ENCODE measurements around the gene RFWD3.
"Not testable (repeated sequence)": the region's sequence is repeated elsewhere in the genome, so short reads cannot be mapped to it uniquely, and the experiment has no call there.

Gene RFWD3

GRCh38 chr16:74682556-74682955 lies 15.9 kb upstream of the RFWD3 start:
- peaks cover 80% of the 10 kb centered on the region for H3K36me3 Mint-ChIP-seq (ENCODE audit: low read depth)
- peaks cover 7% of the 10 kb centered on the region for H3K4me1 Mint-ChIP-seq (ENCODE audit: low read depth)
- no peaks in the 10 kb centered on the region for H3K9me3 Mint-ChIP-seq
- H3K4me3 Mint-ChIP-seq = no peak overlapping the region
- peak overlapping the region; percentile 40 for H3K27ac Mint-ChIP-seq
- H3K27me3 Mint-ChIP-seq = no peaks in the 10 kb centered on the region
- DNase-seq = no peak

- Mint-ChIP-seq H3K27me3 (no peaks in the 10 kb centered on the region), H3K4me3 (no peak overlapping the region), H3K9me3 (no peaks in the 10 kb centered on the region), H3K4me1 (ENCODE audit: low read depth) (peaks cover 5% of the 10 kb centered on the region), H3K36me3 (ENCODE audit: low read depth) (peaks cover 81% of the 10 kb centered on the region), H3K27ac (no peak overlapping the region)
- no peak for DNase-seq
Observed at GRCh38 chr16:74680681-74681080, 14.0 kb upstream of the RFWD3 start.

GRCh38 chr16:74679983-74680382 lies 13.3 kb upstream of the RFWD3 start:
- Mint-ChIP-seq H3K27me3 (no peaks in the 10 kb centered on the region), H3K36me3 (ENCODE audit: low read depth) (peaks cover 81% of the 10 kb centered on the region), H3K4me1 (ENCODE audit: low read depth) (peaks cover 5% of the 10 kb centered on the region), H3K4me3 (no peak overlapping the region), H3K27ac (no peak overlapping the region), H3K9me3 (no peaks in the 10 kb centered on the region)
- no peak for DNase-seq

- Mint-ChIP-seq H3K4me1 (ENCODE audit: low read depth) (no peaks in the 10 kb centered on the region), H3K27me3 (no peaks in the 10 kb centered on the region), H3K9me3 (no peaks in the 10 kb centered on the region), H3K27ac (no peak overlapping the region), H3K4me3 (no peak overlapping the region), H3K36me3 (ENCODE audit: low read depth) (peaks cover 86% of the 10 kb centered on the region)
- no peak for DNase-seq
Observed at GRCh38 chr16:74677868-74678267, 11.2 kb upstream of the RFWD3 start.

- H3K27ac Mint-ChIP-seq = peak overlapping the region; percentile 73
- no peaks in the 10 kb centered on the region for H3K27me3 Mint-ChIP-seq
- no peak for DNase-seq
- peaks cover 75% of the 10 kb centered on the region for H3K36me3 Mint-ChIP-seq (ENCODE audit: low read depth)
- H3K4me1 Mint-ChIP-seq (ENCODE audit: low read depth) = no peaks in the 10 kb centered on the region
- no peaks in the 10 kb centered on the region for H3K9me3 Mint-ChIP-seq
- no peak overlapping the region for H3K4me3 Mint-ChIP-seq
Observed at GRCh38 chr16:74673876-74674275, 7.2 kb upstream of the RFWD3 start.

- not testable (repeated sequence) for H3K27ac Mint-ChIP-seq, H3K27me3 Mint-ChIP-seq, H3K9me3 Mint-ChIP-seq, DNase-seq, H3K4me3 Mint-ChIP-seq
- Mint-ChIP-seq H3K36me3 (ENCODE audit: low read depth) (peaks cover 55% of the 10 kb centered on the region), H3K4me1 (ENCODE audit: low read depth) (peaks cover 19% of the 10 kb centered on the region)
Observed at GRCh38 chr16:74668877-74669276, 2.2 kb upstream of the RFWD3 start.

- H3K4me1 Mint-ChIP-seq (ENCODE audit: low read depth) = peaks cover 34% of the 10 kb centered on the region
- no peaks in the 10 kb centered on the region for H3K9me3 Mint-ChIP-seq
- peak; percentile 62 for DNase-seq
- peaks cover 55% of the 10 kb centered on the region for H3K36me3 Mint-ChIP-seq (ENCODE audit: low read depth)
- H3K4me3 Mint-ChIP-seq = peak overlapping the region; percentile 88
- H3K27me3 Mint-ChIP-seq = no peaks in the 10 kb centered on the region
- peak overlapping the region; percentile 97 for H3K27ac Mint-ChIP-seq
Observed at GRCh38 chr16:74667255-74667700, 601 bp upstream of the RFWD3 start.

GRCh38 chr16:74666010-74666421 lies 661 bp downstream of the RFWD3 start:
- Mint-ChIP-seq H3K36me3 (ENCODE audit: low read depth) (peaks cover 55% of the 10 kb centered on the region), H3K27ac (peak overlapping the region; percentile 97), H3K4me1 (ENCODE audit: low read depth) (peaks cover 46% of the 10 kb centered on the region)

GRCh38 chr16:74661064-74661463 lies 5.6 kb downstream of the RFWD3 start:
- H3K4me1 Mint-ChIP-seq (ENCODE audit: low read depth) = peaks cover 82% of the 10 kb centered on the region
- peak overlapping the region; percentile 52 for H3K4me3 Mint-ChIP-seq
- no peak overlapping the region for H3K27ac Mint-ChIP-seq
- H3K27me3 Mint-ChIP-seq = no peaks in the 10 kb centered on the region
- H3K9me3 Mint-ChIP-seq = no peaks in the 10 kb centered on the region
- peaks cover 98% of the 10 kb centered on the region for H3K36me3 Mint-ChIP-seq (ENCODE audit: low read depth)
- no peak for DNase-seq

More at GRCh38 chr16:74666010-74666421, 661 bp downstream of the RFWD3 start:
- DNase-seq = no peak
- Mint-ChIP-seq H3K4me3 (peak overlapping the region; percentile 88), H3K9me3 (no peaks in the 10 kb centered on the region), H3K27me3 (no peaks in the 10 kb centered on the region)

GRCh38 chr16:74660383-74660782 lies 6.3 kb downstream of the RFWD3 start:
- Mint-ChIP-seq H3K27ac (peak overlapping the region; percentile 29), H3K36me3 (ENCODE audit: low read depth) (peaks cover 99% of the 10 kb centered on the region), H3K4me1 (ENCODE audit: low read depth) (peaks cover 88% of the 10 kb centered on the region), H3K27me3 (no peaks in the 10 kb centered on the region), H3K9me3 (no peaks in the 10 kb centered on the region), H3K4me3 (peak overlapping the region; percentile 52)
- DNase-seq = no peak

- peaks cover 89% of the 10 kb centered on the region for H3K4me1 Mint-ChIP-seq (ENCODE audit: low read depth)
Observed at GRCh38 chr16:74659041-74659440, 7.6 kb downstream of the RFWD3 start.

GRCh38 chr16:74657870-74658642 lies 8.6 kb downstream of the RFWD3 start:
- H3K9me3 Mint-ChIP-seq = no peaks in the 10 kb centered on the region
- DNase-seq = no peak
- H3K36me3 Mint-ChIP-seq (ENCODE audit: low read depth) = peaks cover 97% of the 10 kb centered on the region
- peaks cover 85% of the 10 kb centered on the region for H3K4me1 Mint-ChIP-seq (ENCODE audit: low read depth)
- peak overlapping the region; percentile 52 for H3K27ac Mint-ChIP-seq
- no peaks in the 10 kb centered on the region for H3K27me3 Mint-ChIP-seq
- H3K4me3 Mint-ChIP-seq = peak overlapping the region; percentile 43

More at GRCh38 chr16:74659041-74659440, 7.6 kb downstream of the RFWD3 start:
- Mint-ChIP-seq H3K27me3 (no peaks in the 10 kb centered on the region), H3K36me3 (ENCODE audit: low read depth) (peaks cover 98% of the 10 kb centered on the region), H3K27ac (peak overlapping the region; percentile 52), H3K4me3 (peak overlapping the region; percentile 52), H3K9me3 (no peaks in the 10 kb centered on the region)
- no peak for DNase-seq

- Mint-ChIP-seq H3K4me3 (no peak overlapping the region), H3K27ac (peak overlapping the region; percentile 47), H3K9me3 (no peaks in the 10 kb centered on the region), H3K4me1 (ENCODE audit: low read depth) (peaks cover 62% of the 10 kb centered on the region), H3K36me3 (ENCODE audit: low read depth) (peaks cover 94% of the 10 kb centered on the region), H3K27me3 (no peaks in the 10 kb centered on the region)
- no peak for DNase-seq
Observed at GRCh38 chr16:74654536-74655050, 12.1 kb downstream of the RFWD3 start.

- H3K4me3 Mint-ChIP-seq, H3K27me3 Mint-ChIP-seq, H3K9me3 Mint-ChIP-seq, DNase-seq: not testable (repeated sequence)
- Mint-ChIP-seq H3K4me1 (ENCODE audit: low read depth) (peaks cover 47% of the 10 kb centered on the region), H3K36me3 (ENCODE audit: low read depth) (peaks cover 91% of the 10 kb centered on the region), H3K27ac (peak overlapping the region; percentile 50)
Observed at GRCh38 chr16:74652883-74653282, 13.8 kb downstream of the RFWD3 start.

GRCh38 chr16:74652249-74652648 lies 14.4 kb downstream of the RFWD3 start:
- Mint-ChIP-seq H3K27ac (no peak overlapping the region), H3K27me3 (no peaks in the 10 kb centered on the region), H3K36me3 (ENCODE audit: low read depth) (peaks cover 91% of the 10 kb centered on the region)

More at GRCh38 chr16:74652249-74652648, 14.4 kb downstream of the RFWD3 start:
- Mint-ChIP-seq H3K4me3 (no peak overlapping the region), H3K4me1 (ENCODE audit: low read depth) (peaks cover 43% of the 10 kb centered on the region), H3K9me3 (no peaks in the 10 kb centered on the region)
- no peak for DNase-seq
